Endothelial cell of umbilical vein (primary cell): ENCODE measurements around the gene ZNF688. TPM values are rescaled to one million over a fixed set of nuclear protein-coding genes. Genes with fewer than 3 reads are reported as not detected.

Experiments used
- BruUV-seq: library from RNA; stranded (reverse); fragments of 400-500 nt; replicated peaks from 2 replicates; lab custom pipeline; 2021; lab: Mats Ljungman, UMichigan
- CTCF ChIA-PET: fragments of 300-600, 350-600 bp; sonication (Branson Sonifier 250); formaldehyde crosslinking; loops from one replicate; lab custom pipeline; 2021; ENCODE audit warnings: antibody characterized with exemption, inconsistent platforms; lab: Charles Lee
- POLR2A ChIA-PET: fragments of 300-600, 350-600 bp; sonication (Branson Sonifier 250); formaldehyde crosslinking; loops from one replicate; lab custom pipeline; 2021; ENCODE audit warnings: antibody characterized with exemption, inconsistent platforms; lab: Charles Lee
- DNase-seq: peaks from one replicate; pipeline ENCODE4 v3.0.0-alpha.2; 2011; ENCODE audit warnings: low read depth, low spot score
- FAIRE-seq: peaks from 2 replicates; lab custom pipeline; 2011; peaks lifted over from hg19 to GRCh38; lab: Jason Lieb, UNC
- H2AFZ ChIP-seq: 2 replicates; pipeline ENCODE4 v1.6.0; 2012; ENCODE audit warnings: low read depth, low read length, control low read depth, inconsistent platforms
- H3K27ac ChIP-seq: 2 replicates; pipeline ENCODE4 v1.5.1; 2011; ENCODE audit warnings: low read depth, mild to moderate bottlenecking, control low read depth, low read length, moderate library complexity; ENCODE audit not compliant: insufficient read depth
- H3K27me3 ChIP-seq, 2 experiments: 2 replicates each; pipeline versions ENCODE4 v1.6.0 to v1.6.1; 2011; ENCODE audit warnings: low read length in 2 of 2, mixed read lengths in 1 of 2; ENCODE audit not compliant: control insufficient read depth in 2 of 2, insufficient read depth in 2 of 2
- H3K36me3 ChIP-seq, 2 experiments: 2 replicates in 1 of 2; 3 replicates in 1 of 2; pipeline ENCODE4 v1.5.1; 2011; ENCODE audit warnings: low read length in 2 of 2, mild to moderate bottlenecking in 1 of 2, moderate library complexity in 1 of 2; ENCODE audit not compliant: control insufficient read depth in 2 of 2, insufficient read depth in 2 of 2; ENCODE audit errors: extremely low read depth in 1 of 2
- H3K4me1 ChIP-seq: 3 replicates; pipeline ENCODE4 v1.5.1; 2011; ENCODE audit warnings: mild to moderate bottlenecking, low read length; ENCODE audit not compliant: control insufficient read depth, insufficient read depth; ENCODE audit errors: extremely low read depth
- H3K4me2 ChIP-seq: 2 replicates; pipeline ENCODE4 v1.6.1; 2011; ENCODE audit warnings: low read length, control low read depth, mixed read lengths; ENCODE audit not compliant: insufficient read depth
- H3K4me3 ChIP-seq, 3 experiments: fragments of 200-600 bp in 1 of 3; sonication (generic), shearing (Covaris generic) in 1 of 3; replicated peaks in 1 of 3; 2 replicates each; pipeline ENCODE4 v1.5.1; 2011 to 2016; ENCODE audit warnings: control low read depth in 3 of 3, low read length in 3 of 3, mild to moderate bottlenecking in 2 of 3, inconsistent platforms in 1 of 3, low read depth in 1 of 3, moderate library complexity in 1 of 3; ENCODE audit not compliant: insufficient read depth in 1 of 3
- H3K79me2 ChIP-seq: 2 replicates; pipeline ENCODE4 v1.6.0; 2012; ENCODE audit warnings: low read length, inconsistent platforms; ENCODE audit not compliant: control insufficient read depth, insufficient read depth
- H3K9ac ChIP-seq: replicated peaks from 2 replicates; pipeline ENCODE3; 2011; ENCODE audit warnings: low read length, control low read depth; ENCODE audit not compliant: insufficient read depth; ENCODE audit errors: extremely low read depth
- H3K9me1 ChIP-seq: replicated peaks from 3 replicates; pipeline ENCODE4 v1.6.0; 2011; ENCODE audit warnings: mild to moderate bottlenecking, low read length; ENCODE audit not compliant: control insufficient read depth, insufficient read depth; ENCODE audit errors: extremely low read depth
- H3K9me3 ChIP-seq: replicated peaks from 2 replicates; pipeline ENCODE4 v1.5.1; 2012; ENCODE audit warnings: low read length, inconsistent platforms; ENCODE audit not compliant: control insufficient read depth, insufficient read depth
- H4K20me1 ChIP-seq: replicated peaks from 2 replicates; pipeline ENCODE3; 2011; ENCODE audit warnings: mild to moderate bottlenecking, low read length; ENCODE audit not compliant: control insufficient read depth, insufficient read depth; ENCODE audit errors: extremely low read depth
- CTCF ChIP-seq, 2 donors: IDR thresholded peaks; 1 replicate in 1 of 2; 2 replicates in 1 of 2; pipeline ENCODE4 v1.5.1; 2011; ENCODE audit warnings: low read length in 2 of 2, mild to moderate bottlenecking in 2 of 2, moderate library complexity in 2 of 2, control low read depth in 1 of 2, inconsistent platforms in 1 of 2, low read depth in 1 of 2; ENCODE audit not compliant: insufficient read depth in 1 of 2; ENCODE audit errors: extremely low read depth in 1 of 2
- EZH2 ChIP-seq: IDR thresholded peaks from 2 replicates; pipeline ENCODE4 v1.6.1; 2012; ENCODE audit warnings: borderline replicate concordance, low read depth, mild to moderate bottlenecking, moderate library complexity, low read length, inconsistent platforms; ENCODE audit not compliant: severe bottlenecking
- FOS ChIP-seq: IDR thresholded peaks from 2 replicates; pipeline ENCODE4 v1.6.1; 2011; ENCODE audit warnings: mild to moderate bottlenecking, low read length, moderate library complexity, borderline replicate concordance; ENCODE audit not compliant: insufficient read depth
- GATA2 ChIP-seq: IDR thresholded peaks from 2 replicates; pipeline ENCODE4 v1.7.0; 2011; ENCODE audit warnings: low read depth, mild to moderate bottlenecking, moderate library complexity, mixed read lengths, low read length; ENCODE audit not compliant: insufficient read length, insufficient read depth
- JUN ChIP-seq: IDR thresholded peaks from 2 replicates; pipeline ENCODE4 v1.6.1; 2011; ENCODE audit warnings: borderline replicate concordance, low read depth; ENCODE audit not compliant: insufficient read length, insufficient read depth
- MYC ChIP-seq: IDR thresholded peaks from one replicate; pipeline ENCODE4 v1.6.1; 2011; ENCODE audit warnings: mild to moderate bottlenecking, low read depth, low read length
- POLR2A ChIP-seq: IDR thresholded peaks from 2 replicates; pipeline ENCODE4 v1.6.1; 2012; ENCODE audit warnings: low read depth, mild to moderate bottlenecking, control low read depth, low read length
- POLR2AphosphoS5 ChIP-seq: IDR thresholded peaks from 2 replicates; pipeline ENCODE4 v1.6.1; 2012; ENCODE audit warnings: low read depth, mild to moderate bottlenecking, control low read depth, low read length, moderate library complexity; ENCODE audit not compliant: insufficient read depth
- dilution Hi-C: fragments of 300-500 bp; cut with MboI; formaldehyde crosslinking; loops from one replicate; pipeline ENCODE4 v1.15.0; 2019; ENCODE audit warnings: low sequenced_read_pairs; ENCODE audit not compliant: extremely low pct_ligation_motif_present
- intact Hi-C: fragments of 100-400 bp; cut with micrococcal nuclease; formaldehyde crosslinking; loops from one replicate; pipeline ENCODE4 v1.10.0; 2022
- polyA plus RNA-seq, 4 experiments: library from polyadenylated mRNA; depleted of rRNA in 3 of 4; stranded (reverse) in 3 of 4; unstranded in 1 of 4; fragments of >200 nt; gene quantifications; 2 replicates each; pipeline versions ENCODE4 v1.2.1 to v1.2.3, GENCODE V29; 2011 to 2012; ENCODE audit warnings: missing spikeins in 1 of 4
- total RNA-seq: library from RNA; stranded (reverse); gene quantifications from 2 replicates; pipeline ENCODE4 v1.2.3, GENCODE V29; 2021
- TF ChIP-seq, protein P1 (sequence below): IDR thresholded peaks from 2 replicates; pipeline ENCODE4 v1.6.1; 2011; ENCODE audit not compliant: insufficient read depth, insufficient read length

Gene ZNF688
- total and polyA plus RNA-seq, 2 donors (not counting 3 experiments of a cell fraction or from before 2014, with no cell fraction given) = 5.4 to 10.9 TPM

GRCh38 chr16:30533748-30534367, 37.7 kb downstream of the ZNF688 start:
- Histone ChIP-seq H3K27me3 (no peaks in the 10 kb centered on the region), H3K4me1 (peaks cover 14% of the 10 kb centered on the region), H3K79me2 (peaks cover 2% of the 10 kb centered on the region), H2AFZ (peak overlapping the region; percentile 98), H3K27ac (peak overlapping the region; percentile 76), H3K9me1 (no peaks in the 10 kb centered on the region), H3K9me3 (no peaks in the 10 kb centered on the region), H3K36me3 (peaks cover 0 to 2% of the 10 kb centered on the region in 2 experiments), H4K20me1 (no peaks in the 10 kb centered on the region), H3K4me2 (peak overlapping the region; percentile 78), H3K9ac (peak overlapping the region; percentile 90), H3K4me3 (peak overlapping the region; percentile 62 to 76 (median 67))
- POLR2A ChIA-PET = no interaction called here
- DNase-seq (no peak), FAIRE-seq (no peak)
- no TSS peak for BruUV-seq
- intact Hi-C loops (loop anchor here (2.0 kb wide), 1 partner anchor 89 kb away; the partner anchor contains the start of gene SEPHS2), dilution Hi-C loops (no loop called here)
- CTCF ChIA-PET = interaction anchor here (1.1 to 2.8 kb wide), 5 partner anchors 8 to 104 kb away, joined by 4 to 26 read pairs (median 6); partner anchors contain the start of gene DCTPP1
- TF ChIP-seq POLR2A (peak; percentile 17), GATA2 (no peak), EZH2 (no peak), CTCF (IDR thresholded peaks at IDR 0.05; ENCODE audit: extremely low read depth in 1 of 2, insufficient read depth in 1 of 2, low read depth in 1 of 2, low read length in 2 of 2) (no peak)

DNA sequence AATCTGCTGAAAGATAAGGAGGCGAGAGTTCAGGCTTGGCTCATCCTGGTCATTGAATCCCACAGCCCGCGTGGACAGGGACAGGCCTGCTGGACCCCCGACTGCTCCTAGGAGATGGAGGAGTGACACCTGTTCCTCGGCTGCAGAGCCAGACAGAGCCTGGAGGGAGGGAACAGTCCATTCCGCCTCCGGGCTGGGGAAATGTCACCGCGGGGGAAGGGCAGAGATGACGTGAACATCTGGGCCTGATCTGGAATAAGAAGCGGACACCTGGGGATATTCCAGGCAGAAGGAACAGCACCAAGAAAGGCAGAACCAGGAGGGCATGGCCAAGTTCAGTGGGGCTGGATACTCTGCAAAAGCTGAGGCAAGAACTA, 38.4 kb downstream of the ZNF688 start:
- H3K36me3 ChIP-seq = peaks cover 0 to 2% of the 10 kb centered on the region in 2 experiments
- no peak overlapping the region for H3K27ac ChIP-seq
- H3K4me3 ChIP-seq = no peak overlapping the region
- H3K9me1 ChIP-seq = no peaks in the 10 kb centered on the region
- dilution Hi-C loops (no loop called here), intact Hi-C loops (no loop called here)
- H3K9ac ChIP-seq = no peak overlapping the region
- peaks cover 14% of the 10 kb centered on the region for H3K4me1 ChIP-seq
- no peak overlapping the region for H3K4me2 ChIP-seq
- TF ChIP-seq CTCF (IDR thresholded peaks at IDR 0.05; ENCODE audit: extremely low read depth in 1 of 2, insufficient read depth in 1 of 2, low read depth in 1 of 2, low read length in 2 of 2) (no peak), GATA2 (no peak), EZH2 (no peak), POLR2AphosphoS5 (no peak), FOS (no peak), JUN (no peak), MYC (no peak), POLR2A (no peak)
- TF ChIP-seq, protein P1, sequence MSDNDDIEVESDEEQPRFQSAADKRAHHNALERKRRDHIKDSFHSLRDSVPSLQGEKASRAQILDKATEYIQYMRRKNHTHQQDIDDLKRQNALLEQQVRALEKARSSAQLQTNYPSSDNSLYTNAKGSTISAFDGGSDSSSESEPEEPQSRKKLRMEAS = no peak
- H4K20me1 ChIP-seq = no peaks in the 10 kb centered on the region
- no peaks in the 10 kb centered on the region for H3K27me3 ChIP-seq
- CTCF ChIA-PET = interaction anchor here (1.1 kb wide), 1 partner anchor 65 kb away, joined by 6 read pairs; no protein-coding TSS in a partner anchor
- peak overlapping the region; percentile 5 for H2AFZ ChIP-seq
- no TSS peak for BruUV-seq
- peaks cover 2% of the 10 kb centered on the region for H3K79me2 ChIP-seq
- POLR2A ChIA-PET = no interaction called here
- no peak for DNase-seq
- no peaks in the 10 kb centered on the region for H3K9me3 ChIP-seq
- no peak for FAIRE-seq
